GM10248 (cell line): ENCODE data around the gene LARGE1.
A peak's percentile ranks its signal among the peaks of the same experiment; 100 is the strongest.

Source experiments
- CTCF ChIA-PET: fragments of 300-600 bp; sonication (Branson Sonifier 250); formaldehyde crosslinking; extraction: SDS; loops from one replicate; lab custom pipeline; 2021; ENCODE audit warnings: antibody characterized with exemption; lab: Yijun Ruan, JAX
- POLR2A ChIA-PET: fragments of 350-650 bp; sonication (Branson Sonifier 250); formaldehyde crosslinking; extraction: SDS; loops from one replicate; lab custom pipeline; 2020; ENCODE audit warnings: antibody characterized with exemption; lab: Yijun Ruan, JAX
- DNase-seq: peaks from one replicate; pipeline ENCODE4 v3.0.0; 2012; ENCODE audit errors: extremely low spot score
- TF ChIP-seq, protein P1 (sequence below): IDR thresholded peaks from 2 replicates; pipeline ENCODE4 v1.5.1; 2012; ENCODE audit warnings: mild to moderate bottlenecking, low read depth; ENCODE audit errors: extremely low read depth, missing control alignments, control extremely low read depth

Gene LARGE1

DNA sequence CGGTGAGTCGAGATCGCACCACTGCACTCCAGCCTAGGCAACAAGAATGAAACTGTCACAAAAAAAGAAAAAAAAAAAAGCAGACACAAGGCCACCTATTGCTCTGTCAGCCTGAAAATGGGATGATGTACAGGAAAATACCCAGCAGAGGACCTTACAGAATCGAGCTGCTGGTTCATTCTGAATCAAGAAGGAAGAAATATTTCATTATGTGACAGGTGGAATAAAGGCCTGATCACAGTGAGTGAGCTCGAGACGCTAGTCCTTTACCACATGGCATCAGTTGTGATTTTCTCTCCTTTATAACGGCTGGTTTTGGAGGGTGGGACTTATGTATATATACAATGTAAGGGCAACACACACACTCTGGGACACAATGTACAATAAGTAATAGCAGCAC is 340.0 kb downstream of the LARGE1 start:
- DNase-seq = no peak
- TF ChIP-seq, protein P1, sequence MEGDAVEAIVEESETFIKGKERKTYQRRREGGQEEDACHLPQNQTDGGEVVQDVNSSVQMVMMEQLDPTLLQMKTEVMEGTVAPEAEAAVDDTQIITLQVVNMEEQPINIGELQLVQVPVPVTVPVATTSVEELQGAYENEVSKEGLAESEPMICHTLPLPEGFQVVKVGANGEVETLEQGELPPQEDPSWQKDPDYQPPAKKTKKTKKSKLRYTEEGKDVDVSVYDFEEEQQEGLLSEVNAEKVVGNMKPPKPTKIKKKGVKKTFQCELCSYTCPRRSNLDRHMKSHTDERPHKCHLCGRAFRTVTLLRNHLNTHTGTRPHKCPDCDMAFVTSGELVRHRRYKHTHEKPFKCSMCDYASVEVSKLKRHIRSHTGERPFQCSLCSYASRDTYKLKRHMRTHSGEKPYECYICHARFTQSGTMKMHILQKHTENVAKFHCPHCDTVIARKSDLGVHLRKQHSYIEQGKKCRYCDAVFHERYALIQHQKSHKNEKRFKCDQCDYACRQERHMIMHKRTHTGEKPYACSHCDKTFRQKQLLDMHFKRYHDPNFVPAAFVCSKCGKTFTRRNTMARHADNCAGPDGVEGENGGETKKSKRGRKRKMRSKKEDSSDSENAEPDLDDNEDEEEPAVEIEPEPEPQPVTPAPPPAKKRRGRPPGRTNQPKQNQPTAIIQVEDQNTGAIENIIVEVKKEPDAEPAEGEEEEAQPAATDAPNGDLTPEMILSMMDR = no peak
- ChIA-PET CTCF (interaction anchor here (0.8 to 3.3 kb wide), 14 partner anchors 8 to 281 kb away, joined by 3 to 42 read pairs (median 6); no protein-coding TSS in a partner anchor), POLR2A (no interaction called here)

DNA sequence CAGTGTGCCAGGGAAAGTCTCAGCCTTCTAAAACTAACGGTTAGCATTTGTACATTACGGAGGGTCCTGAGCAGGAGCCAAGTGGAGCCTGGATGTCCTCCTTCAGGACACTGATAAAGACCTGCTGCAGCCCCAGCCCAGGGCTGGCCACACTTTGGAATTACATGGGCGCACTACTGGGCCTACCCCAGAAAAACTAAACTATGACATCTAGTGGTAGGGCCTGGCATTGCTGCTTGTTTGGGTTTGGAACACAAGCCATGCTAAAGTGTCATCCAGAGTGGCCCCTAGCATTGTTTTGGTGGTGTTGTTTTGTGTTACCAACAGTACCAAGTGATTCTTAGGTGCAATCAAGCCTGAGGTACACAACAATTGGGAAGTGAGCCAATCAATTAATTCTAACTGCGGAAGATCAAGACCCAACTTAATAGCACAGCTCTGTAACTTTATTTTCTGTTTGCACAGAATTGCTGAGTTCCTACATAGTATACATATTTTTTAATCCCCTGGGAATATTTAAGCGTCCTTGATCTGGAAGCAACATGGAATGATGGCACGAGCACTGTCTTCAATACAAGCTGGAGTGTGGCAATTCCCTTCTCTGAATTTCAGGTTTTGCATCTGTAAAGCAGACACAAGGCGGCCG is 340.7 kb downstream of the LARGE1 start:
- ChIA-PET POLR2A (no interaction called here), CTCF (interaction anchor here (0.8 to 3.3 kb wide), 19 partner anchors 9 to 280 kb away, joined by 3 to 42 read pairs (median 4); no protein-coding TSS in a partner anchor)
- TF ChIP-seq, protein P1 = peak; percentile 86
- peak; percentile 65 for DNase-seq

DNA sequence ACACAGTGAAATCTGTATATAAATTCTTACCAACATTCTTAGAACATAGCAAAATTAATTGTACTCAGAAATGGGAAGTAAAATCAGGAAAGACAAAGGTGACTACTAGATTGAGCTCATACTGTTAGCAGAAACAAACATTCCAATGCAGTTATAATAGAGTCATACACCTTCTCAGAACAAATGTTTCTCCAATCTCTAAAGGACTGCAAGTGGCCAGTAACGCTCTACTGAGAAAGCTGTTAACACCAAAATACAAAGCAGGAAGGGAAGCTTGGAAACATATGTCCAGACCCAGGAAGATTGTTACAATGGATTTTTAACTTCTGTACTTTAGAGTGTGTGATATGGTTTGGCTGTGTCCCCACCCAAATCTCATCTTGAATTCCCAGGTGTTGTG is 341.5 kb downstream of the LARGE1 start:
- ChIA-PET CTCF (interaction anchor here (1.0 to 3.3 kb wide), 12 partner anchors 8 to 276 kb away, joined by 3 to 42 read pairs (median 4); no protein-coding TSS in a partner anchor), POLR2A (no interaction called here)
- DNase-seq = no peak
- TF ChIP-seq, protein P1 = no peak

DNA sequence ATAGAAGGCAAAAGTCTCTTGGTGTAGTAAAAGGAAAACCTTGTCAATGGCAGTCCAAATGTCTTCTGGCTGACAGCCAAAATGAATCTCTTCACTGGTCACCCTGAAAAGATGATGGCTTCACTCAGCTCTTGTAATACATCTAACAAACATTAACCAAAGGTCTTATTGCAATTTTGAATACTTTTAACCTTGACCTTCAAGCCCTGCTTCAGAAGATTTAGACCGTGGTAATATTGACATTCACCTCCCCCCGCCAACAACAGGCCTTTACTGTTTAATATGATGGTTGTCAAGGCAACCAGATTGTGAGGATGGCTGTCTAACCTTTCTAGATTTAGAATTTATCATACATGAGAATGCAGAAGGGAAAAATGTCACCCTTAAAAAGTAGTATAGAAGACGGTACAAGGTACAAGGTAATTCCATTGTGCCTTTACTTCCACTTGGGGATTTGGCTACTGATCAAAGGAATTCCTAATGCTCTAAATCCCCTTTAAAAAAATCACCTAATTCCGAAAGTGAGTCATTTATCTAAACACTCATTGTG is 342.3 kb downstream of the LARGE1 start:
- TF ChIP-seq, protein P1 = no peak
- DNase-seq = no peak
- ChIA-PET POLR2A (no interaction called here), CTCF (interaction anchor here (1.0 to 3.3 kb wide), 9 partner anchors 8 to 276 kb away, joined by 3 to 42 read pairs (median 4); no protein-coding TSS in a partner anchor)

DNA sequence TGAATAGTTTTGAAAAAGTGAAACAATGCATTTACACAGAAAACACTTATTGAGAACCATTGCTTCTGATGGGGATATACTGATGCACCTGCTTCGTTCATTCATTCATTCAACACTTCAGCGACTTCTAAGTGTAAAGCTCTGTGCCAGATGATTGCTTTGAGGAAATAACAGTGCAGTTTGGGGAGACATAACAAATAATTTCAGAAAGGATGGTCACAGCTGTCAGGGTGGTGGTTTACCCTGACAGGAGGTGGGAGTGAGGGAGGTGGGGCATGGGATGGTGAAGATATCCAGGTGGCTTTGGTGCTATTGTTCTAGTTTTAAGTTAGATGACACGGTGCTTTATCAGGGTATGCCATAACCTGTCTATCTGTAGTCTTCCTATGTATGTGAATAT is 344.1 kb downstream of the LARGE1 start:
- ChIA-PET POLR2A (no interaction called here), CTCF (interaction anchor here (1.1 to 2.2 kb wide), 6 partner anchors 9 to 347 kb away, joined by 3 to 6 read pairs (median 4); no protein-coding TSS in a partner anchor)
- no peak for DNase-seq
- TF ChIP-seq, protein P1 = no peak

DNA sequence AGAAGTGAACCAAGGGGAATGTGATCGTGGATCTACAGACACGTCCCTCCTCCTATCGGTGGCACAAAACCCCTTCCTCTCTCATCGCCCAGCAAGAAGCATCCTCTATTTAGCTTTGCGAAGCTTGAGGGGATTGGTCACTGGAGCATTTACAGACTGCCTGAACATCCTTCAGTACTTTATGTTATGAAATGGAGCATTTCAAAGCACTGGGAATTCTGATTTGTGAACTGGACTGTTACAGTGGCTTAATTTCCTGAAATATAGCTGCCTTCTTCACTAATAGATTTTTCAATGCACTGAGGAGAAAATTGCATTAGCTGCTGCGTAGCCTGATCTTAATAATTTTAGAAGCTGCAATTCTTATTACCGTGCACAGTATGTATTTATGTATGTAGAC is 344.5 kb downstream of the LARGE1 start:
- ChIA-PET POLR2A (no interaction called here), CTCF (interaction anchor here (1.1 to 2.2 kb wide), 8 partner anchors 8 to 347 kb away, joined by 3 to 6 read pairs (median 4); no protein-coding TSS in a partner anchor)
- no peak for DNase-seq
- TF ChIP-seq, protein P1 = no peak
